HL-60 (cell line): ENCODE measurements around the gene SLFNL1.

Experiments
- CTCF ChIP-seq: IDR thresholded peaks from one replicate; pipeline ENCODE4 v1.5.1; 2011; ENCODE audit warnings: low read length, control low read depth, inconsistent platforms; ENCODE audit not compliant: insufficient read depth
- GABPA ChIP-seq: IDR thresholded peaks from 2 replicates; pipeline ENCODE4 v1.6.1; 2012; ENCODE audit warnings: low read depth
- POLR2AphosphoS5 ChIP-seq: IDR thresholded peaks from 2 replicates; pipeline ENCODE4 v1.6.1; 2012; ENCODE audit warnings: low read depth
- REST ChIP-seq: IDR thresholded peaks from 2 replicates; pipeline ENCODE4 v1.6.1; 2012; ENCODE audit warnings: low read depth; ENCODE audit not compliant: insufficient replicate concordance
- SPI1 ChIP-seq: IDR thresholded peaks from 2 replicates; pipeline ENCODE4 v1.6.1; 2012; ENCODE audit warnings: low read depth, mild to moderate bottlenecking, borderline replicate concordance

- TF ChIP-seq CTCF (no peak), GABPA (no peak), POLR2AphosphoS5 (no peak), REST (no peak), SPI1 (no peak)
Observed at GRCh38 chr1:41030872-41031616, 9.5 kb upstream of the SLFNL1 start.
